Fibroblast of lung (primary cell): Measurements from ENCODE around the gene FOXM1. TPM values are rescaled to one million over a fixed set of nuclear protein-coding genes. Genes with fewer than 3 reads are reported as not detected.

Experiments used
- DNase-seq, 2 donors: peaks; one replicate each; pipeline versions ENCODE4 v3.0.0 to v3.0.0-alpha.2; 2010; ENCODE audit warnings: low read depth in 2 of 2
- H2AFZ ChIP-seq: 2 replicates; pipeline ENCODE4 v1.5.1; 2012; ENCODE audit warnings: low read length, control low read depth, inconsistent platforms
- H3K27ac ChIP-seq: 2 replicates; pipeline ENCODE4 v1.5.1; 2011; ENCODE audit warnings: low read length, control low read depth; ENCODE audit not compliant: insufficient read depth
- H3K27me3 ChIP-seq: 2 replicates; pipeline ENCODE4 v1.5.1; 2011; ENCODE audit warnings: mild to moderate bottlenecking, low read length; ENCODE audit not compliant: control insufficient read depth, insufficient read depth
- H3K36me3 ChIP-seq: 2 replicates; pipeline ENCODE4 v1.5.1; 2011; ENCODE audit warnings: low read length; ENCODE audit not compliant: control insufficient read depth, insufficient read depth
- H3K4me1 ChIP-seq: 2 replicates; pipeline ENCODE4 v1.5.1; 2011; ENCODE audit warnings: low read length; ENCODE audit not compliant: control insufficient read depth, insufficient read depth; ENCODE audit errors: extremely low read depth
- H3K4me2 ChIP-seq: 2 replicates; pipeline ENCODE4 v1.5.1; 2011; ENCODE audit warnings: low read length, control low read depth; ENCODE audit not compliant: insufficient read depth; ENCODE audit errors: extremely low read depth
- H3K4me3 ChIP-seq, 4 experiments: fragments of 200-600 bp in 1 of 4; sonication (generic) in 1 of 4; replicated peaks in 1 of 4; 2 replicates each; pipeline ENCODE4 v1.5.1; 2011 to 2016; ENCODE audit warnings: low read length in 4 of 4, low read depth in 3 of 4, mild to moderate bottlenecking in 3 of 4, control low read depth in 2 of 4, inconsistent platforms in 1 of 4, mixed read lengths in 1 of 4; ENCODE audit not compliant: insufficient read depth in 1 of 4; ENCODE audit errors: control extremely low read depth in 1 of 4
- H3K79me2 ChIP-seq: 2 replicates; pipeline ENCODE4 v1.5.1; 2012; ENCODE audit warnings: mild to moderate bottlenecking, low read length, inconsistent platforms; ENCODE audit not compliant: control insufficient read depth, insufficient read depth
- H3K9ac ChIP-seq: 2 replicates; pipeline ENCODE4 v1.5.1; 2011; ENCODE audit warnings: mild to moderate bottlenecking, low read length, control low read depth; ENCODE audit not compliant: insufficient read depth
- H3K9me3 ChIP-seq: 2 replicates; pipeline ENCODE4 v1.5.1; 2012; ENCODE audit warnings: low read depth, low read length; ENCODE audit not compliant: control insufficient read depth, insufficient read depth
- H4K20me1 ChIP-seq: 2 replicates; pipeline ENCODE4 v1.5.1; 2011; ENCODE audit warnings: low read length; ENCODE audit not compliant: control insufficient read depth, insufficient read depth; ENCODE audit errors: extremely low read depth
- EZH2 ChIP-seq: IDR thresholded peaks from 2 replicates; pipeline ENCODE4 v1.5.1; 2012; ENCODE audit warnings: low read length, control low read depth, mild to moderate bottlenecking; ENCODE audit errors: missing control alignments
- polyA plus RNA-seq, 2 donors: library from polyadenylated mRNA; depleted of rRNA in 1 of 2; stranded (reverse) in 1 of 2; unstranded in 1 of 2; fragments of >200 nt; gene quantifications; 2 replicates each; pipeline ENCODE4 v1.2.1, GENCODE V29; 2011 to 2012; ENCODE audit warnings: missing spikeins in 1 of 2
- total RNA-seq: library from RNA; depleted of rRNA; stranded (reverse); fragments of >200 nt; gene quantifications from 2 replicates; pipeline ENCODE4 v1.2.1, GENCODE V29; 2014
- TF ChIP-seq, protein P1 (sequence below), 2 donors: IDR thresholded peaks in 1 of 2; conservative IDR thresholded peaks in 1 of 2; 1 replicate in 1 of 2; 2 replicates in 1 of 2; pipeline ENCODE4 v1.5.1; 2011 to 2012; ENCODE audit warnings: low read length in 2 of 2, control low read depth in 1 of 2, inconsistent platforms in 1 of 2, low read depth in 1 of 2, mild to moderate bottlenecking in 1 of 2

The FOXM1 gene
- total and polyA plus RNA-seq, 2 donors (not counting 1 experiment from before 2014, with no cell fraction given) = 7.3 to 14.6 TPM

DNA sequence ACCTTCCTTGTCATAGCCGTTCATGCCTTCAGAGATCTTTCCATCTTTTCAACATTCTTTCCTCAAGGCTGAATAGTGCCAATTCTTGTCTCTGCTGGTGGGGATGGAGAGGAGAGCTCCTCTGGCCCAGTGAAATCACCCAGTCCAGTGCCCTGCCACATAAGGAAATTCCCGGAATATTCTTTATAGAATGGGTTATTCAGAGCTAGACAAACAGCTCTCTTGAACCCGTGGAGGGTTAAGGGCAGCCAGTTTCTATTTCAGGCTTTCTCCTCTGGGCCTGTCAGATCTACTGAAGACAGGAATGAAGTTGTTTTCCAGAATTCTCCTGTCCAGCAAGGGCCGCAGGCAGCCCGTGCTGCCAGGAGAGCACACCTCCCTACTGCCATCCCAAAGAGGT is 34.0 kb downstream of the FOXM1 start:
- H3K27ac ChIP-seq = no peak overlapping the region
- no peaks in the 10 kb centered on the region for H3K9me3 ChIP-seq
- no peak overlapping the region for H3K4me3 ChIP-seq
- TF ChIP-seq EZH2 = no peak
- TF ChIP-seq, protein P1, sequence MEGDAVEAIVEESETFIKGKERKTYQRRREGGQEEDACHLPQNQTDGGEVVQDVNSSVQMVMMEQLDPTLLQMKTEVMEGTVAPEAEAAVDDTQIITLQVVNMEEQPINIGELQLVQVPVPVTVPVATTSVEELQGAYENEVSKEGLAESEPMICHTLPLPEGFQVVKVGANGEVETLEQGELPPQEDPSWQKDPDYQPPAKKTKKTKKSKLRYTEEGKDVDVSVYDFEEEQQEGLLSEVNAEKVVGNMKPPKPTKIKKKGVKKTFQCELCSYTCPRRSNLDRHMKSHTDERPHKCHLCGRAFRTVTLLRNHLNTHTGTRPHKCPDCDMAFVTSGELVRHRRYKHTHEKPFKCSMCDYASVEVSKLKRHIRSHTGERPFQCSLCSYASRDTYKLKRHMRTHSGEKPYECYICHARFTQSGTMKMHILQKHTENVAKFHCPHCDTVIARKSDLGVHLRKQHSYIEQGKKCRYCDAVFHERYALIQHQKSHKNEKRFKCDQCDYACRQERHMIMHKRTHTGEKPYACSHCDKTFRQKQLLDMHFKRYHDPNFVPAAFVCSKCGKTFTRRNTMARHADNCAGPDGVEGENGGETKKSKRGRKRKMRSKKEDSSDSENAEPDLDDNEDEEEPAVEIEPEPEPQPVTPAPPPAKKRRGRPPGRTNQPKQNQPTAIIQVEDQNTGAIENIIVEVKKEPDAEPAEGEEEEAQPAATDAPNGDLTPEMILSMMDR (conservative IDR thresholded peaks at IDR 0.05 in 1 of 2, IDR thresholded peaks at IDR 0.05 in 1 of 2; ENCODE audit: low read depth in 1 of 2, low read length in 2 of 2) = no peak
- H3K4me2 ChIP-seq = no peak overlapping the region
- H3K9ac ChIP-seq = no peak overlapping the region
- H3K4me1 ChIP-seq = peaks cover 12% of the 10 kb centered on the region
- no peak overlapping the region for H2AFZ ChIP-seq
- no peaks in the 10 kb centered on the region for H4K20me1 ChIP-seq
- DNase-seq = no peak
- no peaks in the 10 kb centered on the region for H3K79me2 ChIP-seq
- H3K27me3 ChIP-seq = no peaks in the 10 kb centered on the region
- no peaks in the 10 kb centered on the region for H3K36me3 ChIP-seq

DNA sequence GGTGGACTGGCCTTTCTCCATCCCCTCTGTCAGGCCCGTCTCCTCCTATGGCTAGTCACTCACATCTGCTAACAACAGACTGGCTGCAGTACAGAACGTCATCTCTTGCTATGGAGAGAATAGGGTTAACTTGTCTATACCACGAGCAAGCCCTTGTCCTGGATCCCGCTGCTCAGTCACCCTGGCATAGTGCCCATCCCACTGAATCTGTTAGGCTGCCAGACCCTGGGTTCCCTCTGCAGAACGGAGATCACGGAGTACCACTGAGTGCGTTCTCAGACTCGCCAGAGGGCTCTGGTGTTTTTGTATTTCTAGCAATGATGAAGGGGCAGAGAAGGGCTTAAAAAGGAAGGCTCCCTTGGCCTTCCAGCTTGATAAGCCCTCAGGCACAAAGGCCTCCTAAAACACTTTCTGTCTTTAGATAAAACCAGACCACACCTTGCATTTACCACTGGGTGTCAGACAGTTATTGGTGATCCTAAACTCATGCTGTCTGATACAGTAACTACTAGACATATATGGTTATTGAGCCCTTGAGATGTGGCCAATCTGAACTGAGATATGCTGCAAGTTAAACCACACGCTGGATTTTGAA is 35.8 kb downstream of the FOXM1 start:
- no peak overlapping the region for H3K4me3 ChIP-seq
- no peak for TF ChIP-seq EZH2
- TF ChIP-seq, protein P1 (conservative IDR thresholded peaks at IDR 0.05 in 1 of 2, IDR thresholded peaks at IDR 0.05 in 1 of 2; ENCODE audit: low read depth in 1 of 2, low read length in 2 of 2) = no peak
- peaks cover 12% of the 10 kb centered on the region for H3K4me1 ChIP-seq
- H3K9ac ChIP-seq = no peak overlapping the region
- H3K9me3 ChIP-seq = no peaks in the 10 kb centered on the region
- no peaks in the 10 kb centered on the region for H3K27me3 ChIP-seq
- peak in 1 of 2 donors; percentile 20 for DNase-seq
- no peaks in the 10 kb centered on the region for H3K79me2 ChIP-seq
- no peaks in the 10 kb centered on the region for H3K36me3 ChIP-seq
- H2AFZ ChIP-seq = no peak overlapping the region
- H3K27ac ChIP-seq = no peak overlapping the region
- H4K20me1 ChIP-seq = no peaks in the 10 kb centered on the region
- no peak overlapping the region for H3K4me2 ChIP-seq

DNA sequence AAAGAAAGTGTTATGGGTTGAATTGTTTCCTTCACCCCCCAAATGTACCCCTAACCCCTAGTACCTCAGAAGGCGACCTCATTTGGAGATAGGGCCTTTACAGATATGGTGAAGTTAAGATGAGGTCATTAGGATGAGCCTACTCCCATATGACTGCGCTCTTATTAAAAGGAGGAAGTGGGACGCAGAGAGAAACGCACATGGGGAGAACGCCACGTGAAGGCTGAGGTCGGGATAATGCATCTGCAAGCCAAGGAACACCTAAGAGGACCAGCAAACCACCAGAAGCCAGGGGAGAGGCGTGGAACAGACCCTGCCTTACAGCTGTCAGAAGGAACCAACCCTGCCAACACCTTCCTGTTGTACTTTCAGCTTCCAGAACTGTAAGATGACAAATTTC is 40.4 kb downstream of the FOXM1 start:
- no peak overlapping the region for H3K27ac ChIP-seq
- no peaks in the 10 kb centered on the region for H3K27me3 ChIP-seq
- no peaks in the 10 kb centered on the region for H3K79me2 ChIP-seq
- no peaks in the 10 kb centered on the region for H3K4me1 ChIP-seq
- no peak overlapping the region for H3K4me3 ChIP-seq
- TF ChIP-seq, protein P1 (conservative IDR thresholded peaks at IDR 0.05 in 1 of 2, IDR thresholded peaks at IDR 0.05 in 1 of 2; ENCODE audit: low read depth in 1 of 2, low read length in 2 of 2) = no peak
- TF ChIP-seq EZH2 = no peak
- H3K36me3 ChIP-seq = no peaks in the 10 kb centered on the region
- H3K4me2 ChIP-seq = no peak overlapping the region
- no peak overlapping the region for H2AFZ ChIP-seq
- H3K9ac ChIP-seq = no peak overlapping the region
- no peaks in the 10 kb centered on the region for H3K9me3 ChIP-seq
- H4K20me1 ChIP-seq = no peaks in the 10 kb centered on the region
- no peak for DNase-seq
